ENCODE measurements around the gene LVRN.

LVRN gene

GRCh38 chr5:116025866-116026265, 63.6 kb downstream of the LVRN start:
- DNase-seq (ENCODE audit: insufficient read length, low spot score) (no peak), FAIRE-seq (no peak)
- TF ChIP-seq CTCF (IDR thresholded peaks at IDR 0.05; ENCODE audit: insufficient read depth, missing control alignments), result no peak

DNA sequence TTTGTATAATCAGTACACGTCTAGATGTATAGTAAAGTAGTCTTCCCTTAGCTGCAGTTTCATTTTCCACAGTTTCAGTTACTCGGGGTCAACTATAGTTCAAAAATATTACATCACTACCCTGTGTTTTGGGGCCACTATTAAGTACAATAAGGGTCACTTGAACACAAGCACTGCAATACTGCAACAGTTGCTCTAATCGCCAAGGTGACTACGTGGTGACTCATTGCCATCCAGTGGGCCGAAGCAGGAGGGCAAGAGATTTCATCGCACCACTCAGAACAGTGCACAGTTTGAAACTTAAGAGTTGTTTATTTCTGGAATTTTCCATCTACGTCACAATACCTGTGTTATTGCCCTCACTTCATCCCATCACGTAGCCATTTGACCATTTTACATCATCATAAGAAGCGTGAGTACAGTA, 69.8 kb downstream of the LVRN start, which contains the start of gene ARL14EPL:
Gene ARL14EPL, plus strand, starts transcription at position 379 of the 424 bp plus-strand sequence. CDS start 18,994 bp downstream, outside the sequence.
- DNase-seq (ENCODE audit: insufficient read length, low spot score) (no peak), FAIRE-seq (no peak)
- TF ChIP-seq CTCF (IDR thresholded peaks at IDR 0.05; ENCODE audit: insufficient read depth, missing control alignments), result peak; percentile 27

- no peak for FAIRE-seq
- no peak for DNase-seq (ENCODE audit: insufficient read length, low spot score)
Measured at GRCh38 chr5:116032991-116033390, 70.7 kb downstream of the LVRN start.

GRCh38 chr5:116035123-116035522, 72.8 kb downstream of the LVRN start:
- DNase-seq (ENCODE audit: insufficient read length, low spot score), result no peak
- FAIRE-seq, result no peak
- no peak for TF ChIP-seq CTCF (IDR thresholded peaks at IDR 0.05; ENCODE audit: insufficient read depth, missing control alignments)

More at GRCh38 chr5:116032991-116033390, 70.7 kb downstream of the LVRN start:
- TF ChIP-seq CTCF (IDR thresholded peaks at IDR 0.05; ENCODE audit: insufficient read depth, missing control alignments), result no peak

- DNase-seq (ENCODE audit: insufficient read length, low spot score) (no peak), FAIRE-seq (no peak)
- TF ChIP-seq CTCF (IDR thresholded peaks at IDR 0.05; ENCODE audit: insufficient read depth, missing control alignments), result no peak
Measured at GRCh38 chr5:116037236-116037822, 75.1 kb downstream of the LVRN start.

- no peak for FAIRE-seq
- DNase-seq (ENCODE audit: insufficient read length, low spot score), result no peak
Measured at GRCh38 chr5:116038817-116039216, 76.5 kb downstream of the LVRN start.

More at GRCh38 chr5:116038817-116039216, 76.5 kb downstream of the LVRN start:
- TF ChIP-seq CTCF (IDR thresholded peaks at IDR 0.05; ENCODE audit: insufficient read depth, missing control alignments), result no peak
